HG03442 (cell line): ENCODE results near the gene SCIN.

ENCODE experiments used
- ATAC-seq: cut with Tn5 transposase; IDR thresholded peaks from one replicate; pipeline ENCODE4 v1.9.1; 2021; ENCODE audit warnings: mild to moderate bottlenecking, moderate library complexity; ENCODE audit not compliant: unreplicated experiment

SCIN gene

DNA sequence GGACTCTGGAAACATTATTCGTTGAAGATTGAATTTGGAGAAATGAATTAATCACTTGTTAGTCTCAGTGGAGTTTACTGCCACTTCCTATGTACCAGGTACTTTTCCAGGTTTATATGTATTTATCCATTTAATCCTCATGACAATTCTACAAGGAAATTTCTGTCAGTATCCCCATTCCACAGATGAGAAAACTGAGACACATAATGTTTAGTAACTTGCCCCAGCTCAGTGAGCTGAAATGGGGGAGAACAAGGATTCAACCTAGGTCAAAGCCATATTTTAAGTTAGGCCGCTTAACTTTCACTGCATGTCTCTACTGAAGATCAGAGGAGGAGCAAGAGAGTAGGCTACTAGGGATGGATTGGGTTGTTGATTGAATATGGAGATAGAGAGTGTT lies 4.6 kb upstream of the SCIN start:
- no peak for ATAC-seq

- ATAC-seq = peak; percentile 86
Observed at GRCh38 chr7:12567015-12567414, 3.5 kb upstream of the SCIN start.

GRCh38 chr7:12569673-12570072 lies 847 bp upstream of the SCIN start:
- no peak for ATAC-seq

DNA sequence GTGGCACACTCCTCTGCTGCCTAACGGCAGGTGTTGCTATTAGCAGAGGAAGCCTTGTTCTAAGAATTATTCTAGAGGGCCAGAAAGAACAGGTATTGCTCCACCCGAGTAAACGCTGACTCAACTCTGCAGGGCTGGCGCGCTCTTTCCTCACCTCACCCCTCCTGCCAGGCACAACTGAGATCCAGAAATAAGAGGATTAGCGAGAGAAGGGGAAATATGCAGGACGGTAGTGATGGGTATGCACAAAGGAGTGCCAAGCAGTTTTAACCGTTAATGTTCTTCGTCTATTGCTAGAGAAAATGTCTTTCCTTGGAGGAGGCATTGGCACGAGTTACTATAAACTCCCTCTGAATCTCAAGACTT lies 369 bp upstream of the SCIN start:
- peak; percentile 8 for ATAC-seq

DNA sequence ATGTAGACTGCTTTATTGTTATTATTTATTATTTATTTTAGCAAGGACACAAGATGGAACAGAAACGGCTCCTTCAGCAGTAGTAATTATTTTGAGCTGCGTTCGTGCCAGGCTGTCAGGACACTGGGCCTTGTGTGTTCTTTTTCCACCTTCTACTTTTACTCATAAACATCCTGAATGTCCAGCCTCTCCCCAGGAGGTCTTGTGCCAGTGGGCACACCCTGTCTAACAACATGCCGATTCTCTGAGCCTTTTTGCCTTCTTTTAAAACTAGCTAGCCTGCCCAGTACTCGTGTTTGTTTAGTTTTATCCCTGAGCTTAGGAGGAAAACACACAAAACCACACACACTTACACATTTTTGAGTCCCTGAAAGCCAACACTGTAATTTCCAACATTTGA lies 1.2 kb downstream of the SCIN start:
- ATAC-seq = no peak

- ATAC-seq = no peak
Observed at GRCh38 chr7:12572941-12573575, 2.5 kb downstream of the SCIN start.

DNA sequence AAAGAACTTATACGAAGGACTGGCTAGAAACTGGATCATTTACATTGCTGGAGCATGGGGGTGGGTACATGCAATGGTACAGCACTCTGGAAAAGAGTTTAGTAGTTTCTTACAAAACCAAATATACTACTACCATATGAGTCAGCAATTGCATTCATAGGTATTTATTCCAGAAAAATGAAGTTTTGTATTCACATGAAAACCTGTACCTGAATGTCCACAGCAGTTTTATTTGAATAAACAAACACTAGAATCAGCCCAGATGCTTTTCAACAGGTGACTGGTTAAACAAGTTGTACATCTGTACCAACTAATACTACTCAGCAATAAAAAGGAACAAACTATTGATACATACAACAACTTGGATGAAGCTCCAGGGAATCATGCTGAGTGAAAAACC lies 3.4 kb downstream of the SCIN start:
- no peak for ATAC-seq

DNA sequence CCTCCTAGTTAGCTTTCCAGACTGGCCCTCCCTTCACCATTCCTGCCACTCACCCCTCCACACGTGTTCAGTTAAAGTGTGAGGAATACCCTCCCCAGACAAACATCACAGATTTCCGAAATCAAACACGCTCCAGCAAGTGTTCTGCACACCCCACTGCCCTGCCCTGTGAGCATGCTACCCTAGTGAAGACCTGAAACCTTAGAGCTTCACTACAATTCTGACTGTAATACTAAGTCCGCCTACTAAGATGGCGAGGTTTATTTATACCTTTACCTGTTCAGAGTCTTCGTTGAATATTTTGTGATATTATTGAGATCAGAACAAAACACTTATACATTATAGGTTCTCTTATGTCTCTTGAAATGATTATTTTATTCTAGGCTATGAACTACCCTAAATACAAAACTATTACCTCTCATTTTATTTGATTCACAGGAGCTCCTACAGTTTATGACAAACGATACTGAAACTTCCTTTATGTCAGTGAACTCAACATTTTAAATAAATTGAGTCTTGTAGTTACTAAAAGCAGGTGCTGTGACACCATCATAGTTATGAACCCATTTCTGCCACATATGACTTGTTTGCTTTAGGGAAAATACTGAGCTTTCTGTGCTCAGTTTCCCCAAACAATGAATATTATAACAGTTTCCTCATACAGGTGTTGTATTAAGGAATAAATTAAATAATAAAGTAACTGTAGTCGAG lies 8.6 kb downstream of the SCIN start:
- ATAC-seq = peak; percentile 91

DNA sequence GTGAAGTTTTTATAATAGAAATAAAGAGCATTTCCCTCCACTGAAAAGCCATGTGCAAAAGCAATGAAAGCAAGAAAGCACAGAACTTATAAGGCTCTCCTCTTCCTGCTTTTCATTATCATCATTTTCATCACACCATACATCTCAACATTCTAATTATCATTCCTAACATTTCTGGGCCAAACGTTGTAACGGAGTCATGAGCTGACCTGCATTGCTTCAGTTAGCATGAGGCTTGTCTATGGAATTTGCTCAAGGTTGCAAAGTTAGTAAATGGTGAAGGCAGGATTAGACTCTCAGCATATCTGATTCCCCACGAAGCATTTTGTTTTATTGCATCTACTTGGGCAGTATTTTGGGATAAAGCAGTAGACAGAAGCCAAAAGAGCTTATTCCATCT lies 11.4 kb downstream of the SCIN start:
- no peak for ATAC-seq

DNA sequence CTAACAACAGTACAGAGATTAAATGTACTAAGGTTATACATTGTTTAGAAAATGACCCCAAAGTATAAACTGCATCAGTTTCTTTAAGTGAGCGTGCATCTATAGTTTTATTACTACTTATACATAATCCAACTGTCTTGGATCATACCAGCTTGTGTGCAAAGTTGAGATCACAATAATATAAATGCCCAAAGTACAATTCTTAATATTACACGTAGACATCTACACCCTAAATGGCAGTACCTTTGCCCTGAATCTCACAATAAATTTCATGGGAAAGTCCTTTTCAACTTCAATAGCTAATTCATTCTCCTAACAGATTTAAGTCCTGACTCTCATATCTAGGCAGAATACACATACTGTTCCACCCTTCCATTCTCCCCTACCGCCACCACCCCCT lies 11.8 kb downstream of the SCIN start:
- no peak for ATAC-seq

DNA sequence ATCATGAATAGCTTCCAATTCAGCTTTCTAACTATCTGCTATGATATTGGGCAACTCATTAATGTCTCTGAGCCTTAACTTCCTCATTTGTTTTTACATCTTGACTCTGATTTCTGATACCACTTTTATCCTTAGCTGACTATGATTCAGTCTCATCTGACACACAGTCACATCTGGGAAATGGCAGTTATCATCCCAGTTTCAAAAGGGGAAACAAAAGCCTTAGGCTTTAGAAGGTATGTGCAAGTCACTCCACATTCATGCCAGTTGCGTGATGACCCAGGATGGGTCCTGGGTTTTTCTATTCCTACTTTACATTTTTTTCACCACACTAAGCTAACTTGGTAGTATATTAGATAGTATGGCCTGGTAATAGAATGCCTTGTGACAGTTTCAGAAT lies 12.7 kb downstream of the SCIN start:
- no peak for ATAC-seq

DNA sequence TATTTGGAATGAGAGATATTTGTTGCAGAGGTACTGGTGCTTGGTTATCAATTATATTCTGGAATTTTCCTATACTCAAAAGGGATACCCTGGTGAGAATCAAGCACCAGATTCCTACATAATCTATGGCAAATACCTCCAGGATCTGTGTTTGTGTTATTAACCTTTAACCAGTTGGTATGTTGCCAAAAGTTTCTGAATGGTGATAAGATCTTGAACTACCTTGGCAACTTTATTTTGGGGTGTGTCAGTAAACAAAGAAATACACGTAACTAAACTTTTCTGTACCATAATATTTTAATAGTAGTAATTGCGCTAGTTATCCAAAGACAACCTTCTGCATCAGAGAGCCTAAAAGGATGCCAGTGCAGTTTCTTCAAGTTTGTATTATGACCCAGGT lies 13.4 kb downstream of the SCIN start:
- no peak for ATAC-seq

DNA sequence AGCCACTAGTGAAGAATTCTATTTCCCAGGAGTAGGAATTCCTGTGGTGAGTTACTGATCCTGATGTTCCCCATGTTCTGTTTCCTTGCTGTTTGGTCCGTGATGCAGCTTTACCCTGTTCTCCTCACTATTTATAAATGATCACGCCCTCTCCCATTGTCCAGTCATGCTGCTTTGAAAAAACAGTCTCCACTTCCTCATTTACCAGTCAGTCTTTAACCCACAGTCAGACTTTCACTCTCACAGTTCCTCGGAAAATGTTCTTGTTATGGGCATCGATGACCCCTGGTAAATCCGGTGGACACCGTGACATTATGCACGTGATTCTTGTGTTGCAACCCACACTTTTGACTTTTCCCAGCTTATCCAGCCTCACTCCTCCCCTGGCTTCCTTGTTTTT lies 14.4 kb downstream of the SCIN start:
- peak; percentile 99 for ATAC-seq

- no peak for ATAC-seq
Observed at GRCh38 chr7:12586271-12586670, 15.8 kb downstream of the SCIN start.

- ATAC-seq = no peak
Observed at GRCh38 chr7:12588259-12588904, 17.9 kb downstream of the SCIN start.

DNA sequence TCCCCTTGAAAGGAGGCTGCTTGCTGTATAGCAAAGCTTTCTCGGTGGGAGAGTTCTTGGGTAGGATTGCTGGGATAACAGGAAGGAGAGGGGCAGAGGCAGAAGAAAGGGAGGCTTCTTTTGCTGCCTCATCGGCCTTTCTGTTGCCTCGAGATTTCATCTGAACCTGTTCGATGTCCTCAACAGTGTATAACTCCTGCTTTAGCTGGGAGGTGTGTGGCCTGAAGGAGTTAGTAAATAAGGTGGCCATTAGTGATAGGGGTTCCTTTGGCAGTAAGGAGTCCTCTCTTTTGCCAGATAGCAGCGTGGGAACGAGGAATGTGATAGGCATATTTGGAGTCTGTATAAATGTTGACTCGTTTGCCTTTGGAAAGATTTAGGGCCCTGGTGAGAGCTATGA lies 20.0 kb downstream of the SCIN start:
- ATAC-seq = no peak

GRCh38 chr7:12594122-12594897 lies 23.8 kb downstream of the SCIN start:
- ATAC-seq = no peak

GRCh38 chr7:12595148-12595547 lies 24.6 kb downstream of the SCIN start:
- ATAC-seq = no peak

GRCh38 chr7:12596225-12596790 lies 25.8 kb downstream of the SCIN start:
- no peak for ATAC-seq

- ATAC-seq = peak; percentile 100
Observed at GRCh38 chr7:12601302-12601869, 30.9 kb downstream of the SCIN start.

DNA sequence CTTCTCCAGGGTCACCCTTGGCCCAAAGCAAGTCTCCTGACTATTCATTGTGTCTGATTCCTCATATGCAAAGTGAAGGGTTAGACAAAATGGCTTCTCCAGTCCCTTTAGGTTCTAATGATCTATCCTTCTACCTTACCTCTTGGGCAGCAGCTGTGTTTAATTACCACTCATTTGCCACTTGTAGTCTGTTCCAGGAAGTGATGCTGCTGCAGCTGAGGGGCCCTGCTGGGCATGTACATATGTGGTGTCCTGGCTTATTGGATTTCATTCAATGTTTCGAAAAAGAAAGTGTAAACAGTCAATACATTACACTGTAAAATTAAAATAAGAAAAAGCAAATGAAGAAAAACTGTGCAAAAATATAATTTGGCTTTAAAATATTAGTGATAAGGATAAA lies 36.6 kb downstream of the SCIN start:
- ATAC-seq = no peak
